Measurements from ENCODE around the gene OR2AE1.

The OR2AE1 gene

GRCh38 chr7:99860281-99861127 lies 16.3 kb downstream of the OR2AE1 start:
- no peak for DNase-seq (ENCODE audit: extremely low read depth in 1 of 2, low read depth in 1 of 2)

GRCh38 chr7:99855236-99855635 lies 21.6 kb downstream of the OR2AE1 start:
- no peak for DNase-seq (ENCODE audit: extremely low read depth in 1 of 2, low read depth in 1 of 2)

- no peak for DNase-seq (ENCODE audit: extremely low read depth in 1 of 2, low read depth in 1 of 2)
Observed at GRCh38 chr7:99848420-99849216, 28.2 kb downstream of the OR2AE1 start.

- no peak for DNase-seq (ENCODE audit: extremely low read depth in 1 of 2, low read depth in 1 of 2)
Observed at GRCh38 chr7:99844328-99844727, 32.5 kb downstream of the OR2AE1 start.

DNA sequence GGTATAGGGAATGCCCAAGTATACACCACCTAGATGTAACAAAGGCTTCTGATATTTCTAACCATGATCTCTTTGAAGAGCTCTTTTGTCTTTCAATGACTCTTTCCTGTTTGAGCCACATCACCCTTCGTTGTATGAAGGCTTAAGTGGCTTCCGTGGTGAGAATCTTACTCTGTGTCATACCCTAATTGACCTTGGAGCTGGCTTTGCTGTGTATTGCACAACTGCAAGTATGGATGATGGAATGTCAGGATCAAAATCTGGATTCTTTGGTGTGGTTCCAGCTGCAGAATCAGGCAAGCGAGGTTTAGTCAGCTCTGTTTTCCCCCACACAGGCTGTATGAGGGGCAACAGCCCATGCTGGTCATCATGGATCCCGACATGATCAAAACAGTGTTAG lies 33.0 kb downstream of the OR2AE1 start:
- no peak for DNase-seq (ENCODE audit: extremely low read depth in 1 of 2, low read depth in 1 of 2)

- no peak for DNase-seq (ENCODE audit: extremely low read depth in 1 of 2, low read depth in 1 of 2)
Observed at GRCh38 chr7:99842926-99843325, 33.9 kb downstream of the OR2AE1 start.

DNA sequence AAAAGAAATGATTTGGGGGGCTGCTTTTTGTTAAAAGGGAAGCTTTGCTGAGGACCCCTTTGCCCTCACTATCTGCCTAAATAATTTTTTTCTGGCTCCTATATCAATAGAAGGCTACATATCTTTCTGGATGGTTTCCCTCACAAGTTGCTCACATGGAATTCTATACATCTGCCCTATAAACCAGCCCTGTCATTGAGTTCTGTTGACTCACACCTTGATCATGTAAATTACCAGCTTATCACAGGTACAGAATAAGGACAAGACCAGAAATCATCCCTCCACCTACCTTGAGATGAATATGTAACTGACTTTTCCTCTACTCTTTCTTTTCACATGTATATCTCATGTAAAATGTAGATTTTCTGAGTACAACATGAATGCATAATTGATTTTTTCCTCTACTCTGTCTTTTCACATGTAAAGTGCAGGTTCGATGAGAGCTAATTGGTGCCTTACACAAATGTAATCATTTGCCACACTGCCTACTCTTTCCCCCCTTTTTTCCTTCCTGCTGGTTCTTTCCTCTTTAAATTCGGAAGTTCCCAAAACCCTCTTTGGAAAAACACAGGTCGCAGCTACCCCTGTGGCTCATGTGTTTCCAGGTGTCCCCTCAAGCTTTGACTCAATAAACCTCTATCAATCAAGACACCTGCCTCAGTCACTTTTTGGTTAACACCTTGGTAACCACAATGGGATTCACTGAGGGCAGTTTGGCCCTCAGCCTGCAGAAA lies 36.5 kb downstream of the OR2AE1 start:
- DNase-seq (ENCODE audit: extremely low read depth in 1 of 2, low read depth in 1 of 2), result no peak

- DNase-seq (ENCODE audit: extremely low read depth in 1 of 2, low read depth in 1 of 2), result no peak
Observed at GRCh38 chr7:99839287-99840021, 37.4 kb downstream of the OR2AE1 start.

DNA sequence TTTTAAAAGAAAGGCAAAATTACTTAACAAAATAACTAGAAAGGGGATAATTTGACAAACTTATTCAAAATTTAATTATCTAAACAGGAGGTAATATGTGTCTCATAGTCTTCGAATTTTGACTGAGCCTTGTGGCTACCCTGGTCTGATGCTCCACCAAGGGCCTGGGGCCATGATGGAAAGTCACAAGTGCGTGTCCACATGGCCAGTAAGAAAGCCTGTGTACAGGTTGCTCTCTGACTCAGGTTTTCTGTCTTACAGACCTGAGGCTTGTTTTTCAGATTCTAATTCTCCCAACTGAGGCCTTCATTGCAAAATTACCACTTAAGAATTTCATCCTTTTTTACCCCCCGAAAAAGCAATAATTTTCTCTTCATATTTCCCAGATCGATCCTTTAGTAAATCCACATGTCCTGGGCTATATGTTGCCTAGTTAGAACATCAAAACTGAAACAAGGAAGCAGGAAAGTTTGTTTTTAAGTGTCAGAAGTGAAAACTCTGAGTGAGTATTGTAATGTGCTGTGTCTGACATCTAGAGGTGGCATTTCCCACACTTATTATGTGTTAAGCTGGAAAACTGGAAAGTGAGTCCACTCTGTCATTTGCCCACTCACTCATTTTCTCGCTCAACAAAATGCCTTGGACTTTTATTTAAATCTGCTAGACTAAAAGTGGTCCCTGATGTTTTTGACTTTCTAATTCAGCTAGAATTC lies 39.0 kb downstream of the OR2AE1 start:
- no peak for DNase-seq (ENCODE audit: extremely low read depth in 1 of 2, low read depth in 1 of 2)

DNA sequence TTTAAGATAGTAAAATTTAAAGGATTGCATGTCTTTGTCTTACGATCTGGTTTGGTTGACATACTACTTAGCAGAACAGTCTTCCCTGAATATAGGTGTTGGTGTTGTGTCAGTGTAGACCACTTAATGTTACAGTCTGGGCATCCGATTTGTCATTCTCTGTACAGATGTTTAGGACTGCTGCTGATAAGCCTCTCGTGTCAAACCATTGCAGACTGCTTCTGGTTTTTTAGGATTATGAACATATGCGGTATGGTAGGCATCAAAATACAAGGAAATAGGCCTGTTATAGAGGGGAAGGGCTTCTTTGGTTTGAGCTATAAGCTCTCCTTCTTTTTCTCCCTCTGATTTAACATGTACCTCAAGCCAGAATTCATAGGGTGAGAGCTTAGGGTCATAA lies 41.6 kb downstream of the OR2AE1 start:
- no peak for DNase-seq (ENCODE audit: extremely low read depth in 1 of 2, low read depth in 1 of 2)

DNA sequence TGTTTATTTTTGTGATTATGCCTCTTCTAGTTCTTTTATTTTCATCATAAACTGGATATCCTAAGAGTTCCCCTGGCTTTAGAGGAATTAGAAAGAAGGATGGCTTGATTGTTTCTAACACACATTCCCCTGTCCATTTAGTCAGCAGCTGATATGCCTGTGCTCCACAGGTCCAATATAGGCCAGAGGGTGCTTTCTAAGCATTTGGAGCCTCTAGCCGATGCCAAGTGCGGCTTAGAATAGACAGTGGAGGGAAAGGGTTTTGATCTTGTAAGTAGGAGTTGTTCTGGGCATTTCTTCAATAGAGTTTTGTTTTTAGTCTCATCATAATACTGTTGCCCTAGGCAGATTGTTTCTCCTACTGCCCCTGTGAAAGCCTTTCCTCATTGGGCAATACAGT lies 42.5 kb downstream of the OR2AE1 start:
- no peak for DNase-seq (ENCODE audit: extremely low read depth in 1 of 2, low read depth in 1 of 2)

GRCh38 chr7:99833289-99833877 lies 43.5 kb downstream of the OR2AE1 start:
- DNase-seq (ENCODE audit: extremely low read depth in 1 of 2, low read depth in 1 of 2), result no peak

- DNase-seq (ENCODE audit: extremely low read depth in 1 of 2, low read depth in 1 of 2), result no peak
Observed at GRCh38 chr7:99831595-99831994, 45.2 kb downstream of the OR2AE1 start.

DNA sequence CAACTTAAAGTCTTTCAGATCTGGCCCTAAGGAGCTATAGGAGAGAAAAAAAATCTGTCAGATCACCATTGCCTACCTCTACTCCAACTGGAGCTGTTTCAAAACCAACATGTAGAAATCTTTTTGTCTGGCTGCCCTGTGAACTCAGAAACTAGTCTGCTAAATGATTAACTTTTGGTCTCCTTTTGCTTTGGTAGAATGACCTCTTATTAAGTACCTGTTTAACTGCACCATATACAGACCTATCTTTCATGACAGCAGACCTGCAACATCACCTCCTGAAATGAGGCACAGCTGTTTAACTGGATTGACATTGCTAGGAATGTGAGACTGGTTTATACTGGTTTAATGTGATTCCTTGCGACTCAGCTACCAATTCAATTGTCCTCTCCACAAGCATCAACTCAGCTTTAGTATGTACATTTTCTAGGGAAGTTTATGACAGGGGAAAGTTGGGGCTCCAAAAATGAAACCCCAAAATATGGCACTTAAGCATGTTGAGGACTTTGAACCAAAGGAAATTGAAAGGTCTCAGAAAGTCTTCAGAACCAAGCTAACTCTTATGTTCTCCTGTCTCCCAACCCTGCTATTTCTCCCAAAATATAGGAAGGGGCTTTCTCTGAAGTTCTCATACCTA lies 47.2 kb downstream of the OR2AE1 start:
- DNase-seq (ENCODE audit: extremely low read depth in 1 of 2, low read depth in 1 of 2), result no peak

DNA sequence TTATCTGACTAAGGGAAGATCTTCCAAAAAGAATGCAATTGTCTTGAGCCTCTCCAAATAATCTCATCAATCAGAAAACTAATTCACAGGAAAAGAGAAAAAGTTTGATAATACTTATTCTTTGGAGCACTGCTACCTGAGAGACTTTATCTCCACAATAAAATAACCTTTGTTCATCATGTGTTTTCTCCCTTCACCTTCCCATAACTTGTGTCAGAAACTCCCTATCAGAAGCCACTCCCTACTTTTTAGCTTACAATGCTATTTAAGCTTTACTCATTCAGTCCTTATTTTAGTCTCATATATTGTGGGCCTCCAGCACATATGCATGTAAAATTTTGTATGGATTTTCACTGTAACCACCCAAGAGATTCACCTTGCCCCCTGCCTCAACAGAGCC lies 48.0 kb downstream of the OR2AE1 start:
- no peak for DNase-seq (ENCODE audit: extremely low read depth in 1 of 2, low read depth in 1 of 2)

- DNase-seq (ENCODE audit: extremely low read depth in 1 of 2, low read depth in 1 of 2), result no peak
Observed at GRCh38 chr7:99827040-99827778, 49.6 kb downstream of the OR2AE1 start.

Measured in stimulated activated CD8-positive, alpha-beta memory T cell treated with anti-CD3 and anti-CD28 coated beads, Interleukin-7, amount 100 ng/mL, for 48 hours (primary cell).